Measurements from ENCODE around the gene SMC6.

DNA sequence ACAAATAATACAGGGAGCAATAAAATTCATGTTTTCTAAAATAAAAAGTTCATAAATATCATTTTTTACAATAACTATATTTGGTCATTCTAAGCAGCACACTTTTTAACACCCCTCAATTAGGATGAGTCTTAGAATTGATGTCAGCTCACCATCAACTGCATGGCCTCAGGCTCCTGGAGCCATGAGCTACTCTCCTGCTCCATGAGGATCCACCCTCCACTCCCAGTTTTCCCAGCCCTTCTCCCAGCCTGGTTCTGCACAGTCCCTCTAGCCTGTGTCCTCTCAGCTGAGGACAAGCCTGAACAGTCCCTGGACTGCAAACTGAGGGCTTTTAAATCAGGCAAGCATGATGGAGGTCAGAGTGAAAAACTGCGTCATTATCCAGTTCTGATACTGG is 89.1 kb downstream of the SMC6 start:
- TF ChIP-seq, protein P1, sequence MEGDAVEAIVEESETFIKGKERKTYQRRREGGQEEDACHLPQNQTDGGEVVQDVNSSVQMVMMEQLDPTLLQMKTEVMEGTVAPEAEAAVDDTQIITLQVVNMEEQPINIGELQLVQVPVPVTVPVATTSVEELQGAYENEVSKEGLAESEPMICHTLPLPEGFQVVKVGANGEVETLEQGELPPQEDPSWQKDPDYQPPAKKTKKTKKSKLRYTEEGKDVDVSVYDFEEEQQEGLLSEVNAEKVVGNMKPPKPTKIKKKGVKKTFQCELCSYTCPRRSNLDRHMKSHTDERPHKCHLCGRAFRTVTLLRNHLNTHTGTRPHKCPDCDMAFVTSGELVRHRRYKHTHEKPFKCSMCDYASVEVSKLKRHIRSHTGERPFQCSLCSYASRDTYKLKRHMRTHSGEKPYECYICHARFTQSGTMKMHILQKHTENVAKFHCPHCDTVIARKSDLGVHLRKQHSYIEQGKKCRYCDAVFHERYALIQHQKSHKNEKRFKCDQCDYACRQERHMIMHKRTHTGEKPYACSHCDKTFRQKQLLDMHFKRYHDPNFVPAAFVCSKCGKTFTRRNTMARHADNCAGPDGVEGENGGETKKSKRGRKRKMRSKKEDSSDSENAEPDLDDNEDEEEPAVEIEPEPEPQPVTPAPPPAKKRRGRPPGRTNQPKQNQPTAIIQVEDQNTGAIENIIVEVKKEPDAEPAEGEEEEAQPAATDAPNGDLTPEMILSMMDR (optimal IDR thresholded peaks at IDR 0.05 in 1 of 3, IDR thresholded peaks at IDR 0.05 in 1 of 3, conservative IDR thresholded peaks at IDR 0.05 in 1 of 3; ENCODE audit: extremely low read depth in 1 of 3, insufficient read depth in 2 of 3, low read length in 3 of 3), result no peak
- no peak for TF ChIP-seq EZH2 (IDR thresholded peaks at IDR 0.05; ENCODE audit: low read length)
